ENCODE measurements around the gene LRRC4. TPM values are rescaled to one million over a fixed set of nuclear protein-coding genes. Genes with fewer than 3 reads are reported as not detected.

Gene LRRC4
- total and polyA plus RNA-seq, 5 donors from 2014 or later = 0.06 TPM; not detected in 4

- H3K36me3 ChIP-seq (ENCODE audit: control insufficient read depth, insufficient read depth, low read length) = no peaks in the 10 kb centered on the region
- H3K4me3 Mint-ChIP-seq = no peak overlapping the region
- H3K27me3 ChIP-seq (ENCODE audit: control insufficient read depth, insufficient read depth, low read length) = no peaks in the 10 kb centered on the region
- no peaks in the 10 kb centered on the region for H3K9me3 Mint-ChIP-seq
- peaks cover 13% of the 10 kb centered on the region for H3K36me3 Mint-ChIP-seq
- H3K27ac Mint-ChIP-seq = peak overlapping the region in 1 of 3 donors; percentile 70
- no peaks in the 10 kb centered on the region for H3K4me1 ChIP-seq (ENCODE audit: control insufficient read depth, insufficient read depth, low read length, poor library complexity, severe bottlenecking)
- ATAC-seq (ENCODE audit: low read depth in 2 of 2) (no peak), DNase-seq (no peak)
- no peak overlapping the region for H3K4me3 ChIP-seq (ENCODE audit: low read depth, low read length)
- H3K9me3 ChIP-seq (ENCODE audit: control insufficient read depth in 2 of 2, low read length in 2 of 2) = no peaks in the 10 kb centered on the region
- no peak overlapping the region for H3K27ac ChIP-seq (ENCODE audit: insufficient read depth, low read length, poor library complexity, severe bottlenecking)
- peaks cover 0 to 8% (median 2%) of the 10 kb centered on the region in 4 donors for H3K4me1 Mint-ChIP-seq
- no peaks in the 10 kb centered on the region for H3K27me3 Mint-ChIP-seq
These were observed 10.8 kb upstream of the LRRC4 start for GRCh38 chr7:128042012-128042411.

GRCh38 chr7:128041203-128041602 is 10.0 kb upstream of the LRRC4 start:
- H3K4me1 ChIP-seq (ENCODE audit: control insufficient read depth, insufficient read depth, low read length, poor library complexity, severe bottlenecking) = no peaks in the 10 kb centered on the region
- H3K4me3 ChIP-seq (ENCODE audit: low read depth, low read length) = no peak overlapping the region
- no peak overlapping the region for H3K4me3 Mint-ChIP-seq
- no peak overlapping the region for H3K27ac ChIP-seq (ENCODE audit: insufficient read depth, low read length, poor library complexity, severe bottlenecking)
- H3K27ac Mint-ChIP-seq = no peak overlapping the region
- H3K4me1 Mint-ChIP-seq = peaks cover 0 to 8% (median 2%) of the 10 kb centered on the region in 4 donors
- H3K36me3 ChIP-seq (ENCODE audit: control insufficient read depth, insufficient read depth, low read length) = no peaks in the 10 kb centered on the region
- ATAC-seq (ENCODE audit: low read depth in 2 of 2) (no peak), DNase-seq (no peak)
- H3K9me3 Mint-ChIP-seq = no peaks in the 10 kb centered on the region
- no peaks in the 10 kb centered on the region for H3K27me3 Mint-ChIP-seq
- H3K9me3 ChIP-seq (ENCODE audit: control insufficient read depth in 2 of 2, low read length in 2 of 2) = no peaks in the 10 kb centered on the region
- peaks cover 13% of the 10 kb centered on the region for H3K36me3 Mint-ChIP-seq
- no peaks in the 10 kb centered on the region for H3K27me3 ChIP-seq (ENCODE audit: control insufficient read depth, insufficient read depth, low read length)

- Mint-ChIP-seq H3K4me1 (peaks cover 0 to 14% (median 2%) of the 10 kb centered on the region in 4 donors), H3K27ac (no peak overlapping the region), H3K4me3 (no peak overlapping the region), H3K27me3 (no peaks in the 10 kb centered on the region), H3K9me3 (no peaks in the 10 kb centered on the region), H3K36me3 (peaks cover 13% of the 10 kb centered on the region)
- ATAC-seq (ENCODE audit: low read depth in 2 of 2) (no peak), DNase-seq (no peak)
- H3K4me3 ChIP-seq (ENCODE audit: low read depth, low read length) = no peak overlapping the region
- H3K27me3 ChIP-seq (ENCODE audit: control insufficient read depth, insufficient read depth, low read length) = no peaks in the 10 kb centered on the region
- no peaks in the 10 kb centered on the region for H3K4me1 ChIP-seq (ENCODE audit: control insufficient read depth, insufficient read depth, low read length, poor library complexity, severe bottlenecking)
- no peak overlapping the region for H3K27ac ChIP-seq (ENCODE audit: insufficient read depth, low read length, poor library complexity, severe bottlenecking)
- no peaks in the 10 kb centered on the region for H3K9me3 ChIP-seq (ENCODE audit: control insufficient read depth in 2 of 2, low read length in 2 of 2)
- no peaks in the 10 kb centered on the region for H3K36me3 ChIP-seq (ENCODE audit: control insufficient read depth, insufficient read depth, low read length)
These were observed 9.0 kb upstream of the LRRC4 start for GRCh38 chr7:128040205-128040604.

GRCh38 chr7:128039544-128039953 is 8.3 kb upstream of the LRRC4 start:
- H3K4me3 ChIP-seq (ENCODE audit: low read depth, low read length) = no peak overlapping the region
- H3K27ac ChIP-seq (ENCODE audit: insufficient read depth, low read length, poor library complexity, severe bottlenecking) = no peak overlapping the region
- Mint-ChIP-seq H3K36me3 (peaks cover 13% of the 10 kb centered on the region), H3K27ac (no peak overlapping the region), H3K4me1 (peaks cover 0 to 14% (median 3%) of the 10 kb centered on the region in 4 donors), H3K27me3 (no peaks in the 10 kb centered on the region), H3K4me3 (no peak overlapping the region), H3K9me3 (no peaks in the 10 kb centered on the region)
- H3K9me3 ChIP-seq (ENCODE audit: control insufficient read depth in 2 of 2, low read length in 2 of 2) = no peaks in the 10 kb centered on the region
- ATAC-seq (ENCODE audit: low read depth in 2 of 2) (no peak), DNase-seq (no peak)
- H3K36me3 ChIP-seq (ENCODE audit: control insufficient read depth, insufficient read depth, low read length) = no peaks in the 10 kb centered on the region
- H3K4me1 ChIP-seq (ENCODE audit: control insufficient read depth, insufficient read depth, low read length, poor library complexity, severe bottlenecking) = no peaks in the 10 kb centered on the region
- no peaks in the 10 kb centered on the region for H3K27me3 ChIP-seq (ENCODE audit: control insufficient read depth, insufficient read depth, low read length)

- peaks cover 0 to 10% (median 4%) of the 10 kb centered on the region in 4 donors for H3K4me1 Mint-ChIP-seq
These were observed 6.8 kb upstream of the LRRC4 start for GRCh38 chr7:128037880-128038619.

GRCh38 chr7:128037081-128037480 is 5.8 kb upstream of the LRRC4 start:
- H3K27ac Mint-ChIP-seq = no peak overlapping the region
- H3K9me3 Mint-ChIP-seq = no peaks in the 10 kb centered on the region
- Histone ChIP-seq H3K9me3 (ENCODE audit: control insufficient read depth in 2 of 2, low read length in 2 of 2) (no peaks in the 10 kb centered on the region), H3K36me3 (ENCODE audit: control insufficient read depth, insufficient read depth, low read length) (no peaks in the 10 kb centered on the region), H3K27ac (ENCODE audit: insufficient read depth, low read length, poor library complexity, severe bottlenecking) (no peak overlapping the region), H3K4me1 (ENCODE audit: control insufficient read depth, insufficient read depth, low read length, poor library complexity, severe bottlenecking) (peaks cover 6% of the 10 kb centered on the region), H3K27me3 (ENCODE audit: control insufficient read depth, insufficient read depth, low read length) (no peaks in the 10 kb centered on the region), H3K4me3 (ENCODE audit: low read depth, low read length) (no peak overlapping the region)
- no peak for DNase-seq
- peaks cover 0 to 10% (median 4%) of the 10 kb centered on the region in 4 donors for H3K4me1 Mint-ChIP-seq
- no peak for ATAC-seq (ENCODE audit: low read depth in 2 of 2)
- peaks cover 11% of the 10 kb centered on the region for H3K36me3 Mint-ChIP-seq
- H3K4me3 Mint-ChIP-seq = no peak overlapping the region
- peaks cover 9% of the 10 kb centered on the region for H3K27me3 Mint-ChIP-seq

More at GRCh38 chr7:128037880-128038619, 6.8 kb upstream of the LRRC4 start:
- H3K27me3 Mint-ChIP-seq = peaks cover 9% of the 10 kb centered on the region
- Histone ChIP-seq H3K9me3 (ENCODE audit: control insufficient read depth in 2 of 2, low read length in 2 of 2) (no peaks in the 10 kb centered on the region), H3K27me3 (ENCODE audit: control insufficient read depth, insufficient read depth, low read length) (no peaks in the 10 kb centered on the region), H3K36me3 (ENCODE audit: control insufficient read depth, insufficient read depth, low read length) (no peaks in the 10 kb centered on the region), H3K4me3 (ENCODE audit: low read depth, low read length) (no peak overlapping the region), H3K4me1 (ENCODE audit: control insufficient read depth, insufficient read depth, low read length, poor library complexity, severe bottlenecking) (no peaks in the 10 kb centered on the region), H3K27ac (ENCODE audit: insufficient read depth, low read length, poor library complexity, severe bottlenecking) (no peak overlapping the region)
- no peak for DNase-seq
- H3K27ac Mint-ChIP-seq = no peak overlapping the region
- peaks cover 13% of the 10 kb centered on the region for H3K36me3 Mint-ChIP-seq
- no peak for ATAC-seq (ENCODE audit: low read depth in 2 of 2)
- H3K4me3 Mint-ChIP-seq = no peak overlapping the region
- H3K9me3 Mint-ChIP-seq = no peaks in the 10 kb centered on the region

GRCh38 chr7:128036226-128036940 is 5.1 kb upstream of the LRRC4 start:
- H3K9me3 ChIP-seq (ENCODE audit: control insufficient read depth in 2 of 2, low read length in 2 of 2) = no peaks in the 10 kb centered on the region
- no peak for ATAC-seq (ENCODE audit: low read depth in 2 of 2)
- peaks cover 0 to 10% (median 5%) of the 10 kb centered on the region in 4 donors for H3K4me1 Mint-ChIP-seq
- H3K36me3 Mint-ChIP-seq = peaks cover 6% of the 10 kb centered on the region
- peak overlapping the region in 1 of 4 donors; percentile 24 for H3K4me3 Mint-ChIP-seq
- no peak overlapping the region for H3K4me3 ChIP-seq (ENCODE audit: low read depth, low read length)
- no peaks in the 10 kb centered on the region for H3K27me3 ChIP-seq (ENCODE audit: control insufficient read depth, insufficient read depth, low read length)
- peaks cover 6% of the 10 kb centered on the region for H3K4me1 ChIP-seq (ENCODE audit: control insufficient read depth, insufficient read depth, low read length, poor library complexity, severe bottlenecking)
- no peak for DNase-seq
- H3K27me3 Mint-ChIP-seq = peaks cover 9% of the 10 kb centered on the region
- H3K9me3 Mint-ChIP-seq = peaks cover 0 to 1% (median 0%) of the 10 kb centered on the region in 7 donors
- no peaks in the 10 kb centered on the region for H3K36me3 ChIP-seq (ENCODE audit: control insufficient read depth, insufficient read depth, low read length)
- H3K27ac ChIP-seq (ENCODE audit: insufficient read depth, low read length, poor library complexity, severe bottlenecking) = no peak overlapping the region
- peak overlapping the region in 1 of 3 donors; percentile 14 for H3K27ac Mint-ChIP-seq
